Dermis blood vessel endothelial cell (primary cell): Measurements from ENCODE around the gene MSL1. TPM values are rescaled to one million over a fixed set of nuclear protein-coding genes. Genes with fewer than 3 reads are reported as not detected.
"Not testable (repeated sequence)": the region's sequence is repeated elsewhere in the genome, so short reads cannot be mapped to it uniquely, and the experiment has no call there.

ENCODE experiments used
- DNase-seq: peaks from one replicate; pipeline ENCODE4 v3.0.0; 2010
- total RNA-seq: library from RNA; depleted of rRNA; stranded (reverse); fragments of >200 nt; gene quantifications from 2 replicates; pipeline ENCODE4 v1.2.3, GENCODE V29; 2014

The MSL1 gene
- total RNA-seq, 1 donor from 2014 or later, result 54.1 TPM

DNA sequence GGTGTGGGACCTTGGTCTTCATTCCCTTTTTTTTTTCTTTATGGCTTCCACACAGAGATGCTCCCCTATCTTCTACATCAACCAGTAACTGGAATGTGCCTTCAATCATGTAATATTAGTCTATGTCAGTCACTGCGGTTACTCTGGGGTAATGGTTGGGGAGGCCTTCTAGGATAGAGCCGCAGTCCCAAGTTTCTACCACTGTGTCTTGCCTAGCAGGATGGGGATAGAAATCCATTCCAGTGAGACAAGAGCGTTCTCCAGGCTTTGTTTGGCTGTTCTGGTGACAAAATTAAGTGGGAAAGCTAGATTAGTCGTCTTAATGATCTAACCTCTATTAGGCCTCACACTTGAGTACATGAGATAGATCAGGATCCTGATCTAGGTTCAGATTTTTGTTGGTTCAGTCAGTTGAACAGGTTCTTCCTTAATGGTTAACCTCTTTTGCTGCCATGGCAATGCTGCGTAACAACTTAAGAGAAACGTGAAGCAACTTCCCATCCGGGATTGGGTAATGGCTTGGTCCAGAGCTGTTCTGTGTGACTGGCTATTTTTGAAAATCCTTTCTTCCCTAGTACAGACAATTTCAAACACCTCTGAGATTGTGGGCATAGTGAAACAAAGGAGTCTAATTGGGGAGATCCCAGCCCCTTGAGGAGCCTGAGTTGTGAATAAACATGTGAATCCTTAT, 8.7 kb downstream of the MSL1 start:
- DNase-seq, result no peak

DNA sequence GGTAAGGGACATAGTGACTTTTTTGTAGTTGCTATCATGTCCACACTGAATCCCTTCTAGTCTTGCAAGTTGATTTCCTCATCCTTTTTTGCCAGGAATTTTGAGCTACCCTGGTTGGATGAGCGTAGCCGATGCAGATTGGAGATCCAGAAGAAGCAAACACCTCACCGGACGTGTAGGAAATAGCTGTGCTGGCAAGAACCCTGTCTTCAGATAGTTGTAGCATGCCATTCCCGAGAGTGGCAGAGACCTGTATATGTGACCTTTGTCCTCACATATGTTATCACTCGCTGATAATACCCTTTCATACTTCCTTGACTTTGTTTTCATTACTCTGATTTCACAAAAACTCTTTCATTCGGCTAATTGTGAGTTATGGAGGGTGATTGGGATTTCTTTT, 12.4 kb downstream of the MSL1 start:
- peak; percentile 47 for DNase-seq

DNA sequence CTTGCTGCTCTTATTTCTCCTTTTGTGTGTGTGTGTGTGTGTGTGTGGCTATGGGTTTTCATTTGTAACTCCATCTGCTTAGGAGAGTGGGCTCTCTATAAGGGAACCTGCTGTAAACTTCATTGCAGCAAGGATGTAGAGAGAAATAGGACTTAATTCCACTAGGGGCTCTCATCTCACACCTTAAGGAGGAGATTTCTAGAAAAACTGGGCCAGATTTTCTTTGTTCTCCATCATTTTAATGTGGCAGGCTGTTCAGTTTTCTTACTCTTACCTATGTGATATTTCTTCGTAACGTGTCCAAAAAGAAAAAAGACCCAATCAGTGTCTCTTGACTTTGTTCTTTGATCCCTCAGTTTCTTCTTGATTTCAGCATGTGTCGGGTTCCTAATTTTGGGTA, 14.0 kb downstream of the MSL1 start:
- no peak for DNase-seq

DNA sequence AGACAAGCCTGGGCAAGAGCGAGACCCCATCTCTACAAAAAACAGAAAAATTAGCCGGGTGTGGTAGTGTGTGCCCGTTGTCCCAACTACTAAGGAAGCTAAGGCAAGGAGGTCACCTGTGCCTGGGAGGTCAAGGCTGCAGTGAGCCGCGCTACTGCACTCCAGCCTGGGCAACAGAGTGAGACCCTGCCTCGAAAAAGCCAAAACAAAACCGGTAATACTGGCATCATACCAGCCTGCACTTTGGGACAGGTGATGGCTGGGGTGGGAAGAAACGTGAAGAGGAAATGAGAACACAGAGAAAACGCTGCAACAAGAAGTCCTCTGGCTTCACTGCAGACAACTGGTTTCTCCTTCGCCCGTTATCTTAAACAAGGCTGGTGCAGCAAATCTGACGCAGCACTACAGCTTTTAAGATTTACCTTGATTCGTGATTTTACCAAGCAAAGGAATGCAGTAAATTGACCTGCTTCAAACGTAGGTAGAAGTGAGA, 17.8 kb downstream of the MSL1 start:
- DNase-seq, result no peak

DNA sequence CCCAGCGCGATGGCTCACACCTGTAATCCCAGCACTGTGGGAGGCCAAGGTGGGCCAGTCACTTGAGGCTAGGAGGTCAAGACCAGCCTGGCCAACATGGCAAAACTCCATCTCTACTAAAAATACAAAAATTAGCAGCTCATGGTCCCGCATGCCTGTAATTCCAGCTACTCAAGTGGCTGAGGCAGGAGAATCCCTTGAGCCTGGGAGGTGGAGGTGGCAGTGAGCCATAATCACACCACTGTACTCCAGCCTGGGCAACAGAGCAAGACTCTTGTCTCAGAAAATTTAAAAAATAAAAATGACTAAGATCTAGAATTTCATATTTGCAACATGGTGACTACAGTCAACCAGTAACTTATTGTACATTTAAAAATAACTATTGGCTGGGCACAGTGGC, 21.4 kb downstream of the MSL1 start:
- not testable (repeated sequence) for DNase-seq

DNA sequence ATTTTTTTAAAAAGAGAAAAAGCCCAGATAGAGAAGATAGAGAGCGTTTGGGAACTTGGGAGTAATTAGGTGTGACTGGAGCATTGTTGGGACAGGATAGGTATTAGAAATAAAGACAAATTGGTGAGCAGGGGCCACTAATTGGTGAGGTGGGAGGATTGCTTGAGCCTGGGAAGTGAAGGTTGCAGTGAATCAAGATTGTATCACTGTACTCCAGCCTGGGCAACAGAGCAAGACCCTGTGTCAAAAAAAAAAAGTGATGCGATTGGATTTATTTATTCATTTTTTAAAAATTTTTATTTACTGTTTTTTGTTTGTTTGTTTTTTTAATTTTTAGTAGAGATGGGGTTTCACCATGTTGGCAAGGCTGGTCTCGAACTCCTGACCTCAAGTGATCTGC, 23.7 kb downstream of the MSL1 start:
- no peak for DNase-seq

DNA sequence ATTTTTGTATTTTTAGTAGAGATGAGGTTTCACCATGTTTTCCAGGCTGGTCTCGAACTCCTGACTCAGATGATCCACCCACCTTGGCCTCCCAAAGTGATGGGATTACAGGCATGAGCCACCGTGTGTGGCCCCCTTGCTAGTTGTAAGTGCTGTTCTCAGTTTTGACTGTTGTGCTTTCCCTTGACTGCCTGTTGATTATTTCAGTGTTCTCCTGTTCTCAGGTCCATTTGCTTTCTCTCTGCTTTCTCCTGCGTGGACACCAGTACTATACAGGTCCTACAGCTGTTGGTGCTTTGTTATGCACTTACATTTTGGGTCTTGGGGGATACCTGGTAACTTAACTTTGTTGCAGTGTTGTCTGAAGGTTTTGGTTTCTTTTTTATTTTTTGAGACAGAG, 26.8 kb downstream of the MSL1 start:
- no peak for DNase-seq

DNA sequence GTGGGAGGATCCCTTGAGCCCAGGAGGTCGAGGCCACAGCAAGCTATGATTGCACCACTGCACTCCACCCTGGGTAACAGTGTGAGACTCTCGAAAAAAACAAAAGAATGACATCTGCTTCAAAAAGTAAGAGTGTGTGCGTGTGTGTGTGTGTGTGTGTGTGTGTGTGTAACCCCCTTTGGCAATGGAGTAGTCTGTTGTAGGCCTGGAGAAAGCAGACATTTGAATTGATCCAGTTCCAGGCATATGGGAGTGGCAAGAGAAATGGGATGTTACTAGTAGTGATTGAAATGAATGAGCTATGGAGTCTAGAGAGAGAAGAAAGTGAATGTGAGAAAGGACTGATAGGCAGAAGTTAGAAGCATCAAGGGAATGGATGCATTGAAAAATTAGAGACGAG, 28.5 kb downstream of the MSL1 start:
- DNase-seq, result no peak

DNA sequence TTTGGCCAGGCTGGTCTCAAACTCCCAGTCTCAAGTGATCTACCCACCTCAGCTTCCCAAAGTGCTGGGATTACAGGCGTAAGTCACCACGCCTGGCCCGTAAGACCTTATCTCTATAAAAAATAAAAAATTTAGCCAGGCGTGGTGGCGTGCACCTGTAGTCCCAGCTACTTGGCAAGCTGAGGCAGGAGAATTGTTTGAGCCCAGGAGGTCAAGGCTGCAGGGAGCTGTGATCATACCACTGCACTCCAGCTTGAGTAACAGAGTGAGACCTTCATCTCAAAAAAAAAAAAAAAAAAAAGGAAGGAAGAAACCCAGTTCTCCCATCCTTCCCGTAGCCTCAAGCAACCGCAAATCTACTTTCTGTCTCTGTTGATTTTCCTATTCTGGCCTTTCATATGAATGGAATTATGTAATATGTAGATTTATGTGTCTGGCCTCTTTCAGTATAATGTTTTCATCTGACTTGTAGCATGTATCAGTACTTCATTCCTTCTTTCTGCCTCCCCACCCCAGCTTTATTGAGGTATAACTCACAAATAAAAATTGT, 29.7 kb downstream of the MSL1 start:
- no peak for DNase-seq

DNA sequence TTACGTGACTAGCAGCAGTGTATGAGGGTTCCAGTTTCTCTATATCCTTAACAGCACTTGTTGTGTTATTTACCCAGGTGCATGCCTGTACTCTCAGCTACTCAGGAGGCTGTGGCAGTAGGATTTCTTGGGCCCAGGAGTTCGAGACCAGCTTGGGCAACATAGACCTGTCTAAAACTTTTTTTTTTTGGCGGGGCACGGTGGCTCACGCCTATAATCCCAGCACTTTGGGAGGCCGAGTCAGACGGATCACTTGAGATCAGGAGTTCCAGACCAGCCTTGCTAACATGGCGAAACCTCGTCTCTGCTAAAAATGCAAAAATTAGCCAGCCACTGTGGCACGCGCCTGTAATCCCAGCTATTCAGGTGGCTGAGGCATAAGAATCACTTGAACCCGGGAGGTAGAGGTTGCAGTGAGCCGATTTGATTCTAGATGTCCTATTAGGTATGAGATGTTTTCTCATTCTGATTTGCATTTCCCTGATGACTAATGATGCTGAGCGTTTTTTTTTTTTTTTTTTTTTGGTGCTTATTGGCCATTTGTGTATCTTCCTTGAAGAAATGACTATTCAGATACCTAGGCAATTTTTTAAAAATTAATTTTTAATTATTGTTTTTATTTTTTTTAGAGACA, 31.9 kb downstream of the MSL1 start:
- DNase-seq, result no peak

DNA sequence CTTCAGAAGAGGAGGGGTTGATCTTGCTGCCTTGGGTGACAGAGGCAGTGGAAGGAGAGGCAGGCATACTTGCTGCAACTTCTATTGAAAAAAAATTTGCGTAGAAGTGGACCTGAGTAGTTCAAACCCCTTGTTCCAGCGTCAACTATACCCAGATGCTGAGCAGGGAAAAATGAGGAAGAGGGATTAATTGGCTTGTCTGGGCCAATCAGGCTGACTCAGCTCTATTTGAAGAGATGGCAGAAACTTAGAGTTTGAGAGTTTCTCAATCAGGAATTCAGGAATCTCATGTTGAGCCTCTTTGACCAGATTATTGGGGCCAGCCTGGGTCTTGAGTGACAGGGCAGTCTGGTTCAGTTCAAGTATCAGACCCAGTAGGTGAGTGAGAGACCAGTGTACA, 36.2 kb downstream of the MSL1 start:
- no peak for DNase-seq

DNA sequence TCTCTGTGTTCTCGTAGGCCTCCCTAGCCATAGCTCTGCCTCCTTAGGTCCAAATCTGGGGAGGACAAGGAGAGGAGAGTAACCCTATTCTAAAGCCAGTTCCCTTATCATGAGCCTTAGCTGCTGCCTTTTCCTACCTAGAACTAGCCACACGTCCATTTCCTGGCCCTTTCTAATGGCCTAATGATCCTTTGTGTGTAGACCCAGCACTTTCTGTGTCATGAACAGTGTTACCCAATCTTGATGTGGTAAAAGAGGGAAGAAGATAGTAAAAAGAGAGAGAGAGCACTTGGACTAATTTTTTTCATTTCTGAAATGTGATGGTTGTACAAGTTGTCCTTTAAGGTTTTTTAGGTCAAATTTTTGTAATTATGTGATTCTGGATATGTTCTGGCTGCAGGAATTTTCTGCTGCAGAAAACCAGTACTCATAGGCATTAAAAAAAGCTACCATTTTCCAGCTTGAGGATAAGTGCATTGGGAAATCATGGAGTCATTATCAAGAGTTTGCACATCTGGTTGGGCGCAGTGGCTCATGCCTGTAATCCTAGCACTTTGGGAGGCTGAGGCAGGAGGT, 36.8 kb downstream of the MSL1 start:
- no peak for DNase-seq

DNA sequence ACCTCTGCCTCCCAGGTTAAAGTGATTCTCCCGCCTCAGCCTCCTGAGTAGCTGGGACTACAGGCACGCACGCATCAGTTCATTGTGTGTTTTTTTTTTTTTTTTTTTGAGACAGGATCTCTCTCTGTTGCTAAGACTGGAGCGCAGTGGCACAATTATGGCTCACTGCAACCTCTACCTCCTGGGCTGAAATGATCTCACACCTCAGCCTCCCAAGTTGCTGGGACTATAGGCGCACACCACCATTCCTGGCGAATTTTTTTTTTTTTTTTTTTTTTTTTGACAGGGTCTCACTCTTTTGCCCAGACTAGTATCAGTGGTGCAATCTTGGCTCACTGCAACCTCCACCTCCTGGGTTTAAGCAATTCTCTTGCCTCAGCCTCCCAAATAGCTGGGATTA, 37.7 kb downstream of the MSL1 start:
- DNase-seq, result no peak

DNA sequence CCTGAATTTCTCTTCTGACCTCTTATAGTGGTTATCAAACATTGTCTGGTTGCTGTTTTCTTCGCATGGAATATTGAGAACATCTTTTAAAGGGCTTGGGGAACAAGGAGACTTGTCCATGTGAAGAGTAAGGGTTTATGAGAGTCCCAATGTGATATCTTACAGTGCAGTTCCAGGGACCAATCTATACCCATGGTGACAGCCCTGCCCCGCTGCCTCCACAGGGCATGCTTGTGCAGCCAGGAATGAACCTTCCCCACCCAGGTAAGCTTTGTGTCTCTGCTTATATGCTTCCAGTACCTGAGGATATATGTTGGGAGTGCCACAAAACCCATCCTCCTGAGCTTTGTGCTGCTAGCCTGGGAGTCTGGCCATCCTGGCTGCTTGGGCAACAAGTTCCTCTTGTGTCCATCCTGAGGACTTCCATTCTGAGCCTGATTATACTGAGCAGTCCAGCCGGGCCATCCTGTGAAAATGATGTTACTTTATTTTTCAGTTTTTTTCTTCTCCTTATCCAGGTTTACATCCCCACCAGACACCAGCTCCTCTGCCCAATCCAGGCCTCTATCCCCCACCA, 46.0 kb downstream of the MSL1 start:
- DNase-seq, result no peak

DNA sequence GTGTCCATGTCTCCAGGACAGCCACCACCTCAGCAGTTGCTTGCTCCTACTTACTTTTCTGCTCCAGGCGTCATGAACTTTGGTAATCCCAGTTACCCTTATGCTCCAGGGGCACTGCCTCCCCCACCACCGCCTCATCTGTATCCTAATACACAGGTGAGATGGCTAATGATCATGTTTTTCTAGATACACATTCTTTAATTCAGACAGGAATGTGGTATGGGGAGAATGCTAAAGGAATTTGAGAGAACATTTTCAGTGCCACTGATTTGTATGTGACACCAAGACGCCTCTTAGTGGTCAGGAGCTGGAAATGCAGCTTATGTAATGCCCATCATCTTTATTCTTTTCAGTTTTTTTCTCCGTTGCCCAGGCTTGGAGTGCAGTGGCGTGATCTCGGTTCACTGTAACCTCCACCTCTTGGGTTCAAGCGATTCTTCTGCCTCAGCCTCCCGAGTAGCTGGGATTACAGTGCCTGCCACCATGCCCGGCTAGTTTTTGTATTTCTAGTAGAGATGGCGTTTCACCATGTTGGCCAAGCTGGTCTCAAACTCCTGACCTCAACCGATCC, 46.6 kb downstream of the MSL1 start:
- peak; percentile 80 for DNase-seq

DNA sequence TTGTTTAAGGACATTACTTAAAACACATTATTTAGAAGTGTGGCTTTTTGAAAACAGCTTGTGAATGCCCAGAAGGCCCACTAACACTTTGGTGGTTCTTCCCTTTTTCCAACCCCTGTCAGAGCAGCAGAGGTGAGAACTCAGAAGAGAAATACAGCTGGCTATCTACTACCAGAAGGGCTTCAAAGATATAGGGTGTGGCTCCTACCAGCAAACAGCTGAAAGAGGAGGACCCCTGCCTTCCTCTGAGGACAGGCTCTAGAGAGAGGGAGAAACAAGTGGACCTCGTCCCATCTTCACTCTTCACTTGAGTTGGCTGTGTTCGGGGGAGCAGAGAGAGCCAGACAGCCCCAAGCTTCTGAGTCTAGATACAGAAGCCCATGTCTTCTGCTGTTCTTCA, 48.6 kb downstream of the MSL1 start:
- DNase-seq, result no peak

DNA sequence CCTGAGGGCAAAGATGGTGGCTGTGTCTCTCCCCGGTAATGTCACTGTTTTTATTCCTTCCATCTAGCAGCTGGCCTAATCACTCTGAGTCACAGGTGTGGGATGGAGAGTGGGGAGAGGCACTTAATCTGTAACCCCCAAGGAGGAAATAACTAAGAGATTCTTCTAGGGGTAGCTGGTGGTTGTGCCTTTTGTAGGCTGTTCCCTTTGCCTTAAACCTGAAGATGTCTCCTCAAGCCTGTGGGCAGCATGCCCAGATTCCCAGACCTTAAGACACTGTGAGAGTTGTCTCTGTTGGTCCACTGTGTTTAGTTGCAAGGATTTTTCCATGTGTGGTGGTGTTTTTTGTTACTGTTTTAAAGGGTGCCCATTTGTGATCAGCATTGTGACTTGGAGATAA, 50.0 kb downstream of the MSL1 start:
- no peak for DNase-seq

DNA sequence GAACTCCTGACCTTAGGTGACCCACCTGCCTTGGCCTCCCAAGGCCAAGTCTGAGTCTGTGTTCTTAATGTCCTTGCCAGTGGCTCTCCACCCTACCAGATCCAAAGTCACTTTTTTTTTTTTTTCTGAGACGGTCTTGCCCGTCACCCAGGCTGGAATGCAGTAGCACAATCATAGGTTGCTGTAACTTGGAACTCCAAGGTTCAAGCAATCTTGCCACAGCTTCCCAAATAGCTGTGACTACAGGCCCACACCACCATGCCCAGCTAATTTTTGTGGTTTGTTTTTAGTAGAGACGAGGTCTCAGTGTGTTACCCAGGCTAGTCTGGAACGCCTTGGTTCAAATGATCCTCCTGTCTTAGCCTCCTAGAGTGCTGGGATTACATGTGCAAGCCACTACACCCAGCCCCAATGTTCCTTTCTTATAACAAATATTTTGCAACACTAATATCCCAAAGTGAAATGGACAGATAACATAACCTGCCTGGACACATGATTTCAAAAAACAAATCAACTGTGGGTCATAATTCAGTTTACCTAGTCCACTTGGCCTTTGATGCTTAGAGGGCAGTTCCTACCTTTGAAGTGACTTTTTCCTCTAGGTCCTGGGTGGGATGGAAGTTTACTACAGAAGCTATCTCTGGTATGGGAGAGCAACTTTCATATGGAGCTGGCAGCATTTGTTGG, 51.5 kb downstream of the MSL1 start:
- no peak for DNase-seq

DNA sequence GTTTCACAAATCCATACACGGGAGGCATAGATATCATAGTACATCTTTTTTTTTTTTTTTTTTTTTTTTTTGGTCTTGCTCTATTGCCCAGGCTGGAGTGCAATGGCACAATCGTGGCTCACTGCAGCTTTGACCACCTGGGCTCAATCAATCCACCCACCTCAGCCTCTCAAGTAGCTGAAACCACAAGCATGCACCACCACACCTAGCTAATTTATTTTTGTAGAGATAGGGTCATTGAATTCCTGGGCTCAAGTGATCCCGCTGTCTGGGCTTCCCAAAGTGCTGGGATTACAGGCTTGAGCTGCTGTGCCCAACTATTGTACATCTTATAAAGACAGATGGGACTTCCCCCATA, 52.0 kb downstream of the MSL1 start:
- no peak for DNase-seq

DNA sequence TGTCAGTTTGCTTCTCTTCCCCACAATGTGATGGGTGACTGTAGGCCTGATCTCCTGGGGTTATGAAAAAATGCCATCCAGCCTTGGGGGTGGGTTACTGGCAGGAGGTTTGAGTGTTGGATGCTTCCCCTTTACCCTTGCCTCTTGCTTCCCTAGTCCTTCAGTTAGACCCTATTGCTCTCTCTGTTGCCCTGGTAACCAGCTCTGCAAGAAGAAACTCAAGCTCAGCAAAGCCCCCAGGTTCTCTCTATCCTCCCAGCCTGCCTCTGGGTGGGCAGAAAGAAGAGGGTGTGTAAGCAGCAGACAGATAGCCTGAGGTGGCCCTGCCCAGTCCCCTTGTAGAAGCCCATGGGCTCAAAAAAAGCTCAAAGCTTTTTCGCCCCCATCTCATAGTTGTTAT, 52.7 kb downstream of the MSL1 start:
- DNase-seq, result no peak

DNA sequence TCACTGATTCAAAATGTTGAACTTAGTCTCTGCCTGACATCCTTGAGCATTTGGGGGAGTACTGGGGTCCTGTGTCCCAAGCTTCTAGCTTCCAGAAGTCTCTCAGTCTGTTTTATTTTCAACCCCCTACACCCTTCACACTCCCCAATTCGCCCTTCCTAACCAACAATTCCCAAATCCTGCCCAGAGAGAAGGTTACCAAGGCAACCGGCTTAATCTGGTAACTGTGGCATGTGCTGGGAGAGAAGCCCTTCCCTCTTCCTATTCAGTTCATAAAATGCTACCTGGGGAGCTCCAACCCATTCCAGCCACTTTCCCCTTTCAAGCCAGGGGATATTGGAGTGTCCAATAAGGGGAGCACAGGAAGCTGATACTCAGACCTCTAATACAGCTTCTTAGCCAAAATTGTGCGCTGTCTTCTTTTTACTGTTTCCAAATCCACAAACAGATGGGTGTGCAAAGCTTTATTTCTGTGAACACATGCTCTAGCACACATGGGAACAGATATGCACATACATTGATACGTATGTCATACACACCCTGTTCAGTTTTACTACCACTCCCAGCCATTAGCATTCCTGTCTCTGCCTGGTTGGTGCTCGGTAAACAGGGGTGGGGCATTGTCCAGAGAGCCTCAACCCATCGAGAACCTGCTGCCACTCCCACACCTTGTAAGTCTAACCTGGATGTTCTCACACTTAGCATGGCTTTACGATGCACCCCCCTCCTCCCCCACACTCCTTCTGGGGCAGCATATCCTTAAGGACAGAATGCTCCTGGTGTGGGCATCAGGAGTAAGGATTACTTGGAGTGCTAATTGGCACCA, 54.4 kb downstream of the MSL1 start:
- no peak for DNase-seq

DNA sequence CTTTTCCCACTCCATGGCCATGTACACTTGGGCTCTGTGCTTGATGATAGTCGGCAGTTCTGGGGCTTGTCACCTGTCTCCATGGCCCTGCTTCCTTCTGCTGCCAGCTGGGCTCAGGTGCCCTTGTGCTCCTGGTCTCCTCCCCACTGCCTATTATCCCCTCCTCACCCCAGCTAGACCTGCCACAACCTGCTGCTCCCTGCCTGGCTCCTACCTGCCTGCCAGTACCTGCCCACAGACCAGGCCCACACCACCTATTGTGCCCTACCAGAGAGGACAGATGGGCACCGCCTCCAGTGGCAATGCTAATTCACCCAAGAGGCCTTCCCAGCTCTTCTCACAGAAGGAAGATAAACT, 55.0 kb downstream of the MSL1 start:
- no peak for DNase-seq
